Esophagus muscularis mucosa (tissue), 3 donors: Measurements from ENCODE around the gene FBXL4.

Experiments used
- CTCF ChIP-seq, 3 experiments: fragments of 200-600 bp in 2 of 3; fragments of 450-650 bp in 1 of 3; sonication (generic) in 2 of 3; IDR thresholded peaks; one replicate each; pipeline ENCODE4 v1.5.1; 2017 to 2019; ENCODE audit warnings: antibody characterized with exemption in 3 of 3, mild to moderate bottlenecking in 2 of 3, moderate library complexity in 1 of 3
- POLR2A ChIP-seq: fragments of 450-650 bp; IDR thresholded peaks from one replicate; pipeline ENCODE4 v1.6.1; 2017; ENCODE audit warnings: antibody characterized with exemption, moderate library complexity, mild to moderate bottlenecking, low read depth
- POLR2AphosphoS5 ChIP-seq, 2 donors: sonication (generic); formaldehyde crosslinking; IDR thresholded peaks; one replicate each; pipeline ENCODE4 v1.6.1; 2017; ENCODE audit warnings: antibody characterized with exemption in 2 of 2

GRCh38 chr6:98976674-98977385 lies 29.1 kb upstream of the FBXL4 start:
- TF ChIP-seq CTCF (IDR thresholded peaks at IDR 0.05) (no peak), POLR2AphosphoS5 (IDR thresholded peaks at IDR 0.05) (no peak), POLR2A (no peak)
